ENCODE measurements around the gene RBMY1J.
"Not testable (repeated sequence)": the region's sequence is repeated elsewhere in the genome, so short reads cannot be mapped to it uniquely, and the experiment has no call there.

The RBMY1J gene

DNA sequence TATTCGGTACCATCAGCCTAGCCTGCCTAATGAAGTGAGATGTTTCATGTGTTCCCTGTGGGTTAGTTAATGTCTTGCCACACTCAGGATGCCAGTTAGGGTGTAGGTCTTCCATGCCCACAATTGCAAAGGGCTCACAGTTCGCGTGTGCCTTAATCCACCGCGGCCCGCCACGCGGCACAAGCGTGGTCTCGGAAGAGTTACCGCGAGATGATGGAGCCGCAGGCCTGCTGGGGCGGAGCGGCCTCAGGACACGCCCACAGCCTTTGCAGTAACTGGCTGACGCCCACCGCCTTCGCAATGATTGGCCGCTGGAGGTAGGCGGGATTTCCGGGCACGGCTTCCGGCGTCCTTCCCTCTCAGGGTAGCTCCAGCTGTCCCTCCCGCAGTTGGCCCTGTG, at the start of gene RBMY1J:
Gene RBMY1J (plus strand): TSS at position 301 of the 400 bp plus-strand sequence. CDS start 2,038 bp downstream, outside the sequence.
- DNase-seq (ENCODE audit: low spot score), result not testable (repeated sequence)

DNA sequence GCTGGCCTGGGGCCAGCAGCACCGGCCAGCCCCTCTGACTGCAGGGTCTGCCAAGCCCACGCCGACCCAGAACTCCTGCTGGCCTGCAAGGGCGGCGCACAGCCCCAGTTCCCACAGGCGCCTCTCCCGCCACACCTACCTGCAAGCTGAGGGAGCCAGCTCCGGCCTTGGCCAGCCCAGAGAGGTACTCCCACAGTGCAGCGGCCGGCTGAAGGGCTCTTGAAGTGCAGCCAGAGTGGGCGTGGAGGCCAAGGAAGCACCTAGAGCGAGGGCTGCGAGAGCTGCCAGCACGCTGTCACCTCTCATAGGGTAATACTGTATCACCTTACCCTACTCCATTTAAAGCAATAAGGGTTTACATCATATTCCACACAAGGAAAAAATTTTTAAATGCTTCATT, 35.8 kb upstream of the RBMY1J start:
- peak; percentile 56 for DNase-seq (ENCODE audit: low spot score)

DNA sequence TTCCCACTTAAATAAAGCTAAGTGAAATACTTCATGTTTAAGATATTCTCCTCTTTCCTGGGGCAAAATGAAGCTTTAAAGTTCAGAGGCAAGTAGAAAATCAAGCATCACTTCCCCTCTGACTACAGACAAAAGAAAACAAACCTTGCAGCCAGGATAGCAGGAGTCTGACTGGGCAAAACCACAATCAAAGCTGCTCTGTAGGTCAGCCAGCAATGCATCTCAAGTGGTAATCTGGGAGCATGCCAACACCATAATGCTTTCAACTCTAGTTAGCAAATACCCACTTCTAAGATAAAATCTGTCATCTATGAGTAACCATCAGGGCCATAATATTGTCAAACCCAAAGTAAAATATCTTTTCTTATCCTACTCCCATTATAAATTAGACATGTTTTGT, 32.6 kb upstream of the RBMY1J start:
- peak; percentile 69 for DNase-seq (ENCODE audit: low spot score)

DNA sequence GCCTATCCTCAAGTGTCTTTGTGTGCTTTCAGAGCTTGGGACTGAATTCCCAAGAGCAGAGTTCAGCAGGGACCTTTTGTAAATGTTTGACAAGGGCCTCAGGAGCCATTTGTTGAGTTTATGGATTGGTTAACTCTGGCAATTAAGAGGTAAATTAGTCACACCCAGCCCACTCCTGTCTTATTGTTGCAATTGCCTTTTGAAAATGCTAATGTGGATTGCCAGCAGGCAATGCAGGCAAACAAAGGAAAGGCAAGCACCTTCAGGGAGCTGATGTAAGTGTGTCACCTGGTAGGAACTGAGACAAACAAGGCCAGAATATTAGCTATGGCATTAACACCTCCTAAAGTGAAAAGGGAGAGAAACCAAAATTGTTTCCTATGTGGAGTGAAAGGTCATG, 29.7 kb upstream of the RBMY1J start:
- DNase-seq (ENCODE audit: low spot score), result no peak

DNA sequence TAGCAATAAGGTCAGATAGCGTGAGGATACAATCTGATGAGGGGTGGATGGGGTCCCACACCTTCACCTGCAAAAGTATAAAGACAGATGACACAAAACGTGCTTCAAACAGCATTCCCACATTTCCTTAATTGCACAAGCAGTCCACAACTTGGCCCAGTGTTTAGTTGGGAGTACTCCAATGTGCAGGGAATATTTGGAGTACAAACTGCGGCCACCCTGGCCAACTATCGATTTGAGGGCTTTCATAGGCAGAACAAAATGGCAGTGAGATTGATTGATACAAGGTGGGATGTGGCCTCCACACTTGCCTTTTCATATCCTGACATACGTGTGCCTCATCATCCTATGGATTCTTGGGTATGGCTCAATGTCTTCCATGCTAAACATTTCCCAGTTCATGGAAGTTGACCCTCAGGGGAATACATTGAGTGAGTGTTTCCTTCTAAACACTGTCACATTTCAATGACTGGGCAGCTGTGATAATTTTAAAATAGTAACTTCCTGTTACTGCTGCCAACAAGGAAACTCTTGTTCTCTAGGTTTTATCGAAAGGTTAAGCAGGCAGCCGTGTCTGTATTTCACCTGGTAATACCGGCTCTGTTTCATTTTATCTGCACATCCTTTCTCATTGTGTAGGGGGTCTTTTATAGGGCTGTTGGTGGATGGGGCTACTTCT, 41.6 kb downstream of the RBMY1J start:
- not testable (repeated sequence) for DNase-seq (ENCODE audit: low spot score)

DNA sequence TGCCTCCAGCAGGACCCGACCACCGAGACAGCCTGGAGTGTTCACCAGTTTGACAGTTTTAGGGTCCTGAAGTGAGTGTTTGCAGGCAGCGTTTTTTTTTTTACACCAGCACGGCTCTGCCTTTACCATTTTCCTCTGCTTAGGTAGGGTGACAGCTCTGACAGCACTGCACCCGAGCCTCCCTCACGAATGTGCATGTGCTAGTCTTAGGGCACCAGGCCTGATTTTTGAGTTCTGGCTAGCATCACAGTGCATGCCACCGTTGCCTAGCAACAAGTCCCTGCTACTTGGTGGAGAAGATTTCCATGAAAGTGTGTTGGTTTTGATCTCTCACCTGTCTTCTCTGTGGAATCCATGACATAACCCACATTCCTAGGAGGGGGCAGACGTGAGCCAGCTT, 52.3 kb downstream of the RBMY1J start:
- DNase-seq (ENCODE audit: low spot score), result not testable (repeated sequence)

DNA sequence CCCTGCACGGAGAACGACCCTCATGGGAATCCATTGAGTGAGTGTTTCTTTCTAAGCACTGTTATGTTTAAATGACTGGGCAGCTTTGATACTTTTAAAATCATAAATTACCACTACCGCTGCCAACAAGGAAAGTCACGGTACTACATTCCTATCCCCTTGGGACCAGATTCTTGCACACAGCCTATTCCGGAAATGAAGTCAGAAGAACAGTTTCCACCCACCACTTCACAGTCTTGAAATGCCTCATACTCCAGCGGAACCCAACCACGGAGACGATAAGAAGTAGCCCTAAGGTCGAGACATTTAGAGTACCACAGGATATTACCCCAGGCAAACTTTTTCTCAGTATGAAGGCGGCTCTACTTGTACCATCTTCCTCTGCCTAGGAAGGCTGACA, 58.8 kb downstream of the RBMY1J start:
- DNase-seq (ENCODE audit: low spot score), result not testable (repeated sequence)

All from cerebellar cortex (tissue), 1 donor.